HG02884 (cell line): ENCODE data around the gene TAB3.

Source experiments
- ATAC-seq: cut with Tn5 transposase; IDR thresholded peaks from one replicate; pipeline ENCODE4 v1.9.1; 2021; ENCODE audit warnings: mild to moderate bottlenecking, moderate library complexity; ENCODE audit not compliant: unreplicated experiment

The TAB3 gene

GRCh38 chrX:30887721-30888120 lies 1.3 kb downstream of the TAB3 start:
- no peak for ATAC-seq

GRCh38 chrX:30887288-30887687 lies 1.8 kb downstream of the TAB3 start:
- ATAC-seq, result no peak

DNA sequence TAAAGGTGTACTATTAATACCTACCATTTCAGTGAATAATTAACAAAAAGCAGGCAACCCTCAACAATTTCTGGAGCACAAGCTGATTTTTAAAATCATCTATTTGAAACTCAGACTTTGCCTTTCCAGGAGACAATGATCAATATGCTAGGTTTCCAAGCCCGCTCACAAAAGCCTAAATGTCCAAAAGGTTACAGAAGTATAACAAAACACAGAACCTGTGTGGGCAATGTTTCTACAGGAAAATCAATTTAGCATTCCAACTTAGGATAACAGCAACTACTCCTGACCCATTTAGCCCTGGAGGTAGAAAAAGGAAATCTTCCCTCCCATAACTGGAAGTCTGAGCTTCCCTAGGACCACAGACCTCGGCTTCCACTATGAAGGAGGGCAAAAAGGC lies 3.9 kb downstream of the TAB3 start:
- ATAC-seq, result no peak

GRCh38 chrX:30883138-30883537 lies 5.9 kb downstream of the TAB3 start:
- no peak for ATAC-seq

DNA sequence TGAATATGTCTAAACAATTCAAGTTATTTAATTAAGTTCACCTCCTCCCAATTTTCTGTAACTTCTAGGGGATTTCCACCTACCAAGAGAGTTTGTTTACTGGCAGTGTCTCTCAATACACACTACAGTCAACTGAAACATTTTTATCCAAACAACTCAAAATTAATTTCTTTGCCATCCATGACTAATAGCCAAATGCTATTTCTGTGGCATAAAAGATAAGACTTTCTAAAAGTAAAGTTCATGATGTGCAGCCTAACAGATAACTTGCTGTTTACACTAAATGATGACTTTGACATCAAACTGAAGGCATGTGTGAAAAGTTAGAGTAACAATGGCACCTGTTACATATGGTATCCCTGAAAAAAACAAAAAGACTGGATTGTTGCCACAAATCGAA lies 7.3 kb downstream of the TAB3 start:
- no peak for ATAC-seq

- ATAC-seq, result no peak
Measured at GRCh38 chrX:30881390-30881789, 7.7 kb downstream of the TAB3 start.

- ATAC-seq, result no peak
Measured at GRCh38 chrX:30880058-30880457, 9.0 kb downstream of the TAB3 start.

- no peak for ATAC-seq
Measured at GRCh38 chrX:30876367-30876766, 12.7 kb downstream of the TAB3 start.

DNA sequence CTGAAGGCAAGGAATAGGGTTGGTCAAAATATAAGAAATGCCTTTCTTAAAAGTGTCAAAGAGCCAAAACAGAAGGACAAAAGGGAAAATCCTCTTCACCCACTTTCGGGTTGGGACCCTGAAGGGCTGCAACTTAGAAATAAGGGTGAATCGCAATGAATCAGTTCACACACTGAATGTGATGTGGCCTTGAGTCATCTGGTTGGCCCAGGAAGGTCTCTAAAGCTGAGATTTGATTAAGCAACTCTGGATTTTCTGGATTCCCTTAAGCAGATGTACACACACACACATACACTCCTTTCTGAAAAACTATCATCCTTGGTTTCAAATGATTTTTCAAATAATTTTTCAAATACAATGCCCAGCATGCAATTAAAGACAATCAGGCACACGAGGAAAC lies 13.1 kb downstream of the TAB3 start:
- ATAC-seq, result no peak

- no peak for ATAC-seq
Measured at GRCh38 chrX:30874851-30875250, 14.2 kb downstream of the TAB3 start.

DNA sequence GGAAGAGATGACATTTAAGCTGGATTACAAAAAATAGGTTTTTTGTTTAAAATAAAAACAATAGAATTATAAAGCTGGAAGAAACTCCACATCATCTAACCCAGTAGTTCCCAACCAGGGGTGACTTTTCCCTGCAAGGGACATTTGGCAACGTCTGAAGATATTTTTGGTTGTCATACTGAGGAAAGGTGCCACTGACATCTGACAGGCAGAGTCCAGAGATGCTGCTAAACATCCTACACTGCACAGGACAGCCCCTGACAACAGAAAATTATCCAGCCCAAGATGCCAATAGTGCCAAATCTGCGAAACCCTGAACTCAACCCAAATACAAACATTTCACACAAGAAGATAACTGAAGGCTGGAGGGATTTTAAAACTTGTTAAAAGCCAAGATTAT lies 18.5 kb downstream of the TAB3 start:
- ATAC-seq, result no peak

- ATAC-seq, result no peak
Measured at GRCh38 chrX:30865612-30866011, 23.4 kb downstream of the TAB3 start.

- peak; percentile 52 for ATAC-seq
Measured at GRCh38 chrX:30865015-30865414, 24.0 kb downstream of the TAB3 start.

DNA sequence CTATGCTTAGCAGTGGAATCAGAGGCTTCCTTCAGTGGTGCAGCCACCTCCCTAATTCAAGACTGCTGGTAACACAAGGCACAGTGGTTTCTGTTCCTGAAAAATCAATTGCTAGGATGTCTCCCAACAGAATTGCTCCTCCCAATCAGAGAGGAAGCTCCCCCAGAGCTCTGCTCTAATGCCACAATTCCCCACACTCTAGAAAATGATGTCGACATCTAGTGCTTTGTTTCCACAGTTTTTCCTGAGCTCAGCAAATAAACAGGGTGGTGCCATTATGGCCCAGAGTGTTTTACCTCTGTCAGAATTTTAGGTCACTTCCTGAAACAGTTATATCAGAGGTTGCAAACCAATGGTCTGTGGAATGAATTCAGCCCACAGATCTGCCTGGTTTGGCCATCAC lies 24.7 kb downstream of the TAB3 start:
- no peak for ATAC-seq

DNA sequence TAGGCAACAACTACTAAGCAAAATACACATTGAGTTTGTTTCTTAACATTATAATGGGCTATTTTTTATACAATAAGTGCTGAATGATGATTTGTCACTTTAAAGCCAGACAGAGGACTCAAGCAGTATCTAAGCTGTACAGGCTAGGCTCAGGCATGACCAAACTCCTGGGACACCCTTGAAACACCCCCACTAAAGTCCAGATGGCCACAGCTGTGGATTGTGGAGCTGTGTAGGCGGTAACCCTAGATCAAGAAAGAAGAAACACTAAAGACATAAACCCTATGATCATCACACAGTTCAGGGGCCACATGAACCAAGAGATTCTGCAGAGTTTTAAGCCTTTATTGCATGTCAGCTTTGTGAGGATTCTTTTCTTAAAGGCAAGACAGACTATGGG lies 25.1 kb downstream of the TAB3 start:
- no peak for ATAC-seq

DNA sequence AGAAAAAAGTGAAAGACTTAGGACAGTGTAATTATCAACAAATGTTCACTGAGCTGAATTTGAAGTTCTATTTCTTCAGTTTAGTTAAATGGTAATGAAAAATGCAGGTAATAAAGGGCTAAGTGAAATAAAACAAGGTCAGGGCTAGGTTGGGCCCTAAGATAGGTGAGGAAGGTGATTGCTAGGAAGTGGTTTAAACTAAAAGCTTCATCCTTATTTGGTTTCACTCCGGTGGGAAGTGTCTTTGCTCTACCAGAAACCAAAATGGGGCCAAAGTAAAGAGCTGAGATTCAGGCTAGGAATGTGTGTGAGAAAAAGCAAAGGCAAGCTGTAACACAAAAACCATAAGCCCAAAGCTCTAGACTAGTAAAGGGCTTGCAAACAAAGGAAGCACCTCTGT lies 31.0 kb downstream of the TAB3 start:
- no peak for ATAC-seq

DNA sequence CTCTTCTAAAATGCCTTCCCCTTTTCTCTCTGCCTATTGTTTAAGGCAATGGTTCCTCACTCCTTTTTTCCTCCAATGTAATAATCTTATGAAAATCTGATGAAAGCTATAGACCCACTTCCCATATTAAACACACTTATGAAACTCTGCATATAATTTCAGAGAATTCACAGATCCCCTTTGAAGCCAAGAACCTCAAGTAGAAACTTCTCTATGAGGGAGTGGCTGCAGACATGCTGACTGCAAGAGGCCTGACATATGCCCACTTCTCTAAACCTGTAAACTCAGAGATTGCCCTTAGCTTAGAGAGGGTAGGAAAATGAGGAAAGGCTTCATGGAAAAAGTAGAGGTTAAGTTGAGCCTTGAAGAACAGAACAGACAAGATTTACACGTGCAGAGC lies 37.6 kb downstream of the TAB3 start:
- ATAC-seq, result no peak

GRCh38 chrX:30835373-30835772 lies 53.7 kb downstream of the TAB3 start:
- ATAC-seq, result no peak

DNA sequence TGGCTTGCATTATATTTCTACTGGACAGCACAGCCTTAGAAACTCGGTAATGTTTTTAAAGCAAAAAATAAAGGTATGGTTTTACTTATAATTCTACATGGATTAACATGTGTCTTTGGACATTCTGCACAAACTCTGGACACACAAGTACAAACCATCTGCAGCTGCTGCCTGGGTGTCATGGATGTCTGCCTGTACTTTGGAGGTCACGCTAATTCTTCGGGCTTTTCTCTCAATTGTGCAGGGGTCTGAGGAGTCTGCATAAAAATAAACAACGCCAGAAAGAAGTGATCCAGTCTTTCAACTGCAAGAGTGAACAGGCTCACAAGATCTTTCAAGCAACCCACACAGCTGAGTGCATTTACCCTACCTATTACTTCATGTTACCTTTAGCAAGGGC lies 55.2 kb downstream of the TAB3 start:
- ATAC-seq, result no peak

GRCh38 chrX:30831082-30831481 lies 58.0 kb downstream of the TAB3 start:
- ATAC-seq, result no peak

DNA sequence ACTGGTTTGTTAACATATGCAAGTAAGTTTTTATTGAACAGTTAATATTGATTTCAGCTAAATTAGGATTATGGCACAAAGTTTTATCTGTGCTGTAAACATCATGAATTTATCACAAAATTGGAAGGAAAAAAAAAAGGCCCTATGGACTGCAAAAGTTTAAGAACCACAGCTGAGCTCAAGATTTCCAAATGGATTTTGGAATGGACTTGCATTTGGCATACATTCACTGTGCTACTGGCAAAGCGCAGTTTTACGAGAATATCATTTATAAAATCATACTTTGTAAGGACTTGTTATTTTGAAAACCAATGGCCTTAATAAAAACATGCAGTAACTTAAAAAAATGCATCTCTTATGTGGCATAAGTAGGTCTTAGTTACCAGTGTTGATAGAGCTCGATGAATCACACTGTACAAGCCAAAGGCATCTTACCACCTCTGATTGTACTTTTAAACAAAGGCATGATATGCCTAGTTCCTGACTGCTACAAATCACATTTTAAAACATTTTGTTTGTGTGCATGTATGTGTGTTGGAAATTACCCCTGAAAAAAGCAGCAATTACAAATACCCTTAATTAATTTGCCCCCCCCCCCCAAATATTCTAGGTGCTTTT lies 58.6 kb downstream of the TAB3 start:
- no peak for ATAC-seq

DNA sequence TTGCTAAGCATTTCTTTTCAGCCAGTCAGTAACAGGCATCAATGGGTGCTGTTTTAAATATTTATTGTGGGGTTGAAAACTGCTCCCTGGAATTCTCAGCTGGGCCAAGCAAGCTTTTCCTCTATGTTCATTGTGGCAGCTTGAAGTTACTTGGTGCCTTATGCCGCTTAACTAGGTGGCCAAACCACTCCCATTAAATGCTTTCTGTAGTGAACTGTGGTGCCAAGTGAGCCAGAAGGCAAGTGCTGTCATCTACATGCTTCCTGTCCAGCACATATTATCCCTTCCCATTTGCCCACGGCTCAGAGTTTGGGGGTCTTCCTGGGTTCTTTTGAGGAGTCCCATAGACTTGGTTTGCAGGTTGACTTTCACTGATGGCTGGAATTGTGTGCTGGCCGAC lies 64.8 kb downstream of the TAB3 start:
- no peak for ATAC-seq

- ATAC-seq, result no peak
Measured at GRCh38 chrX:30822764-30823163, 66.3 kb downstream of the TAB3 start.
